GM21423 (cell line): ENCODE measurements around the gene NQO1.

Experiments
- ATAC-seq: cut with Tn5 transposase; IDR thresholded peaks from one replicate; pipeline ENCODE4 v1.9.1; 2021; ENCODE audit warnings: mild to moderate bottlenecking, moderate library complexity; ENCODE audit not compliant: unreplicated experiment

NQO1 gene

DNA sequence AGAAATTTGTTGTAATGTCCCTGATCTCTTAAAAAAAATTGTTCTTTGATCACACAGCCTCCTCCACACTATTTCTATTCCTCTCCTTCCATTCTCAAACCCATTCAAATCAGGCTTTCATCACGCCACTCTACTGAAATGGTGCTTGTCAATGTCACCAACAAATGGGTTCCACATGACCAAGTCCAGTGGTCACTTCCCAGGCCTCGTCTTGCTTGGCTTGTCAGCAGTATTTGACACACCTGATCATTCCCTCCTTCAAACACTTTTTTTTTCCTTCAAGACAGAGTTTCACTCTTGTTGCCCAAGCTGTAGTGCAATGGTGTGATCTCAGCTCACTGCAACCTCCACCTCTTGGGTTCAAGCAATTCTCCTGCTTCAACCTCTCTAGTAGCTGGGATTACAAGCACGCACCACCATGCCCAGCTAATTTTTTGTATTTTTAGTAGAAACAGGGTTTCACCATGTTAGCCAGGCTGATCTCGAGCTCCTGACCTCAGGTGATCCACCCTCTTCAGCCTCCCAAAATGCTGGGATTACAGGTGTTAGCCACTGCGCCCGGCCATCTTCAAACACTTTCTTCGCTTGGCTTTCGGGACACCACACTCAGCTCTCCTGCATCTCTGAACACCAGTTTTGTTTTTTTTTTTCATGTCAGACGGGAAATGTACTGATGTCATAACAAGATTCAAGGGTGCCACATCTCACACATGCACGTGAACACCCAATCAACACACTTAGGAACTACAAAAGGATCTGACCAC lies 18.3 kb downstream of the NQO1 start:
- no peak for ATAC-seq

DNA sequence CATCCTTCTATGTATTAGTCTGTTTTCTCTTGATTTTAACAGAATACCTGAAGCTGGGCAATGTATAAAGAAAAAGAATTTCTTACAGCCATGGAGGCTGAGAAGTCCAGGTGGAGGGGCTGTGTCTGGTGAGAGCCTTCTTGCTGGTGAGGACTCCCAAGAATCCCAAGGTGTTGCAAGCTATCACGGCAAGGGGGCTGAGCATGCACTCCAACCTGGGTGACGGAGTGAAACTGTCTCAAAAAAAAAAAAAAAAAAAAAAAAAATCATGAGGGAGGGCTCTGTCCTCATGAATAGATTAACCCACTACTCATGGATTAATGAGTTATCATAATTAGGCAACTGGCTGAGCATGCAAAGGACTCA lies 19.4 kb downstream of the NQO1 start:
- no peak for ATAC-seq

DNA sequence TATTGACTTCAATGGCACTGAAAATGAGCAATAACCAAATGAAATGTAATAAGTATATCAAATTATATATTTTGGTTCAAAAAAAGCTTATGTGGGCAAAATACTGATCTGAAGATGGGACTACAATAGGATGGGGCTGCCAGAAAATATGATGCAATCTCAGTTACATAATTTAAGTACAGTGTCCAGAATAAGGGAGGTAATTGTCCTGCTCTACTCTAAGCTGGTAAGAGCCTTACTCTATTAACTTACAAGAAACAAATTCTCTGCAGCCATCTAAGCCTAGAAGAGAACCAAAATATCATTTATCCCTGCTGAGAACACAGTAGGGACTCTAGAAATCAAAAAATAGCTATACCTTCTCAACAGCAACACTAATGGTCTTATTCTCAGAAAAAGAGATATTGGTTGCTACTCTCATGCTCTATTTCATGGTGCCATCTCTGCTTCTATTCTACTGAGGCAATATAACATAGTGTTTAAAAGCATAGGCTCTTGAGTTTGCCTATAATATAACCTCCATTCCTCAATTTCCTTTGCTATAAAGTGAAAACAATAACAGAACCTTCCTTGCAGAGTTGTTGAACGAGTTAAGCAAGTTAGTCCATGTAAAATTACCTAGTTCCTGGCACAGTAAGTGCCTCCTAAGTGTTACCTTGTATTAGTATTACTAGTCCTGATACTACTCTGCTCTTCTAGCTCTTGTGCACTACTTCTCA lies 19.9 kb downstream of the NQO1 start:
- ATAC-seq = no peak

- ATAC-seq = no peak
Measured at GRCh38 chr16:69703638-69704037, 22.7 kb downstream of the NQO1 start.

DNA sequence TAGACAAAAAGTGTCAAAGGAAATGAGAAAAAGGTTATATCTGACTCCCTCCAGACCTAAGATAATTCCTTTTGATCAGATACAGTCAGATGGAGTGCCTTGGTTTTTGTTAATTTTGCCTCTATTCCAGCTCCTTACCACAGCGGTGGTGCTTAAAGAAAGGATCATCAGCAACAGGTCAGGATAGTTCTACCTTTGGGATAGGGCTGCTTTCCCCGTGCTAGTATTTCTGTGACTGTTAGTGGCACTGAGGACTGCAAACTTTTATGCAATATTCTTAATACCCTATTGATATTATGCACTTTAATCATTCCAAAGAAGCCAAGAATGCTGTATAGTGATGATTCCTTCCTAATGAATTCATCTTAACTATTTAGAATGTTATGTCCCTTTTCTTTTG lies 24.5 kb downstream of the NQO1 start:
- ATAC-seq = no peak

DNA sequence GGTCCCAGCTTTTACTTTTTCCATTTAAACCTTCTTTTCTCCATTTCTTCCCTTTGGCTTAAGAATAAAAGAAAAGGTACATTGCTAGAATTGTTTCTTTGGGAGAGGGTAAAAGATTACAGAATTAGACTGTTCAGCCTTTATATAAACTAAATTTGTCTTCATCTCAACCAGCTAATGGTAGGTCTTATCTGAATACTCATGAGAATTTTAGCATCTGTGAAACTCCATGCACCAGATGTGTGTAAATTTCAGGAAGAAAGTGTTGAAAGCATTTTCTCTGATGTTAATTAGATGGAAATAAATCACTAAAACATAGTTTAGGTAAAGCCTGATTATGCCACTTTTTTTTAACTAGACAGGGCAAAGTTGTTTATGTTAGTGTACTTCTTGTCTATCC lies 24.9 kb downstream of the NQO1 start:
- ATAC-seq = no peak

DNA sequence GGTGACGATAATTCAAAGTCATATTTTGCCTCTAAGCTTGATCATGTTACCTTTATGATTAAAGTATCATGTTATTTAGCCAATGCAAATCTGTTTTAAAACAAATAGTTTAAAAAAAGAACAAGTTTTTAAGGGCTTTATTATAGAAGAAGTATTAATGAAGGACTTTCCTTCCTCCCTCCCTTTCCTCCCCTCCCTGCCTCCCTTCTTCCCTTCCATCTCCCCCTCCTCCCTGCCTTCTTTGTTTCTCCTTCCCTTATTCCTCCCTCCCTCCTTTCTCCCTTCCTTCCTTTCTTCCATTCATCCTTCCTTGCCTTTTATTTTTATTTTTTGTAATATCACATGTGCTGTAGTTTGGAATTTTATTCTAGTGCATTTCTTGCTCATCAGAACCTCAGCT lies 26.4 kb downstream of the NQO1 start:
- ATAC-seq = no peak

GRCh38 chr16:69698404-69698803 lies 28.0 kb downstream of the NQO1 start:
- no peak for ATAC-seq

DNA sequence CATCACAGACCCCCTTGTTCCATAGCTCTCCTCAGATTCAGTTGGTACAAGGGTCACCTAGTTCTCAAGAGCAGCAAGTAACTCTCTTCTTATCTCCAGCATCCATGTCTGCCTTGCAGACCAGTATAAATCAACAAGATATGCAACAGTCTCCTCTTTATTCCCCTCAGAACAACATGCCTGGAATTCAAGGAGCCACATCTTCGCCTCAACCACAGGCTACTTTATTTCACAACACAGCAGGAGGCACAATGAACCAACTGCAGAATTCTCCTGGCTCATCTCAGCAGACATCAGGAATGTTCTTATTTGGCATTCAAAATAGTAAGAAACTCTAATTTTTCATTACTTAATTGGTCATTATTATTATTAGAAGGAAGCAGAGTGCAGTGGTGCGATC lies 32.4 kb downstream of the NQO1 start:
- ATAC-seq = no peak

GRCh38 chr16:69691980-69692911 lies 34.1 kb downstream of the NQO1 start:
- no peak for ATAC-seq

DNA sequence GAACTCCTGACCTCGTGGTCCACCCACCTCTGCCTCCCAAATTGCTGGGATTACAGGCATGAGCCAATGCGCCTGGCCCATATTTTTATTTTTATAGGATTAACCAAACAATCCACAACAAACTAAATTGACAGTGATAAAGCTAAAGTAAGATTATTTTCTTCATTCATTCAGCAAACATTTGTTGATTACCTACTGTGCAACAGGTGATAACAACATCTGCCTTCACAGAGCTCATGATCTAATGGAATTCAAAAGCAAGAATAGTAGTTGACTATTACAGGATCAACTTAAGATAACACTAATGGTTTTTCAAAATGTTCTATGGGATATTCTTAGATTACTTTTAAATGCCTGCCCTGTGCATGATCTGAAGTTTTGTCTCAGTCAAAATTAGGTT lies 37.8 kb downstream of the NQO1 start:
- no peak for ATAC-seq

GRCh38 chr16:69680358-69680757 lies 46.0 kb downstream of the NQO1 start:
- ATAC-seq = no peak

- ATAC-seq = no peak
Measured at GRCh38 chr16:69672998-69673713, 53.2 kb downstream of the NQO1 start.

DNA sequence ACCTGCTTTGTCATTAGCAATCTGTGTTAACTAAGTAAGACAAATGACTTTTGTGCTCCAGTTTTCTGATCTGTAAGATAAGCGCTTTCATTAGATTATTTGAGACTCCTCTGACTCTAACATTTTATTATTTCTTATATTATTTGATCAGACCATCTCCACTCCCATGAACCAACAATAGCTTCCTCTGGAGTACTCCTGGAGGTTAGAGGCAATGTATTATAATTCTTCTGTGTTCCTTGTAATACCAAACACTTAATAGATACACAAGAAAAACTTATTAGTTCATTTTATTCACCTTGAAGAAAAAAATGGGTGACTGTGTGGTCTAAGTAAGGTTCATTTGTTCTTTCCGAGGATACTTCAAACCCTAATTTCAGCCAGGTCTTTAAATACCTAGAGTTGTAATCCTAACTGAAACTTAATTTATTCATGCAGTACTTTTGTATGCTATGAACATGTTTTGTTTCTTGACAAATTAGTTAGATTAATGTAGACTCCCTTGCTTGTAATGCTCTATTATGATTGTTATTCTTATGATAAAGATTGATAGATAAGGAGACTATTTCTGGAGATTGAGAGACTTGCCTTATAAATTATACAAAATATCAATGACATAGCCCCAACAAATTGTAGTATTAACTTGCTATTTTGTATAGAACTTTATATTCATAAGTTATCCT lies 53.9 kb downstream of the NQO1 start:
- ATAC-seq = no peak

GRCh38 chr16:69669577-69669976 lies 56.8 kb downstream of the NQO1 start:
- ATAC-seq = no peak

DNA sequence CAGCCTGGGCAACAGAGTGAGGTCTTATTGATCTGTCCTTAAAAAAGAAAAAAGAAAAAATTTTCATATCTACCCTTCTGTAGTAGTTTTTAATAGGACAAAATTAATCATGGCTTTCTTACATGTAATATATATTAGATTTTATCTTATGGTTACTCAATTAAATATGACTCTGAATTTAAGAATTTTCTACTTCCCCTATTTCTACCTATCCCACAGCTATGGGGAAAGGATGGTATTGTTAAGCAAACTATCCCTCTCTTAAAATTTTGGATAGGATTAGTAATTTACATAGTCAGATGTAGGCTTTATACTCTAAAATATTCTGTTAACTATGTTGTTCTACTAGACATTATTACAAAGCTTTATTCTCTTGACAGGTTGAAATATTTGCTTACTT lies 62.5 kb downstream of the NQO1 start:
- ATAC-seq = no peak

- no peak for ATAC-seq
Measured at GRCh38 chr16:69662901-69663300, 63.5 kb downstream of the NQO1 start.

GRCh38 chr16:69660166-69660565 lies 66.2 kb downstream of the NQO1 start:
- no peak for ATAC-seq
